Kidney capillary endothelial cell (primary cell): ENCODE data around the gene AMIGO3.
A peak's percentile ranks its signal among the peaks of the same experiment; 100 is the strongest.
"Not testable (repeated sequence)": the region's sequence is repeated elsewhere in the genome, so short reads cannot be mapped to it uniquely, and the experiment has no call there.

Source experiments
- DNase-seq: peaks from one replicate; pipeline ENCODE4 v3.0.0-alpha.2; 2018; ENCODE audit warnings: low spot score

The AMIGO3 gene

GRCh38 chr3:49719214-49719884 lies at the start of gene AMIGO3:
Gene AMIGO3 (minus strand): TSS chr3:49719684. CDS start chr3:49719465, 219 bp downstream.
- peak; percentile 82 for DNase-seq

- DNase-seq: no peak
Measured at GRCh38 chr3:49763981-49764380, 44.5 kb upstream of the AMIGO3 start.

- DNase-seq: no peak
Measured at GRCh38 chr3:49761661-49762060, 42.2 kb upstream of the AMIGO3 start.

GRCh38 chr3:49759226-49759625 lies 39.7 kb upstream of the AMIGO3 start:
- DNase-seq: no peak

- DNase-seq: no peak
Measured at GRCh38 chr3:49757197-49757596, 37.7 kb upstream of the AMIGO3 start.

GRCh38 chr3:49756036-49756435 lies 36.6 kb upstream of the AMIGO3 start:
- no peak for DNase-seq

- no peak for DNase-seq
Measured at GRCh38 chr3:49754536-49754935, 35.1 kb upstream of the AMIGO3 start.

GRCh38 chr3:49751501-49751900 lies 32.0 kb upstream of the AMIGO3 start:
- DNase-seq: no peak

- no peak for DNase-seq
Measured at GRCh38 chr3:49750056-49750455, 30.6 kb upstream of the AMIGO3 start.

GRCh38 chr3:49748874-49749273 lies 29.4 kb upstream of the AMIGO3 start:
- not testable (repeated sequence) for DNase-seq

- DNase-seq: no peak
Measured at GRCh38 chr3:49747792-49748480, 28.5 kb upstream of the AMIGO3 start.

- no peak for DNase-seq
Measured at GRCh38 chr3:49745986-49746385, 26.5 kb upstream of the AMIGO3 start.

GRCh38 chr3:49740427-49740826 lies 20.9 kb upstream of the AMIGO3 start:
- no peak for DNase-seq

- DNase-seq: no peak
Measured at GRCh38 chr3:49738067-49738713, 18.7 kb upstream of the AMIGO3 start.

- no peak for DNase-seq
Measured at GRCh38 chr3:49734752-49735151, 15.3 kb upstream of the AMIGO3 start.

GRCh38 chr3:49733551-49733950 lies 14.1 kb upstream of the AMIGO3 start:
- no peak for DNase-seq

GRCh38 chr3:49732597-49732996 lies 13.1 kb upstream of the AMIGO3 start:
- no peak for DNase-seq

GRCh38 chr3:49729966-49730609 lies 10.6 kb upstream of the AMIGO3 start:
- no peak for DNase-seq

- no peak for DNase-seq
Measured at GRCh38 chr3:49727924-49728361, 8.5 kb upstream of the AMIGO3 start.

- no peak for DNase-seq
Measured at GRCh38 chr3:49727154-49727923, 7.9 kb upstream of the AMIGO3 start.

GRCh38 chr3:49725906-49726681 lies 6.6 kb upstream of the AMIGO3 start:
- no peak for DNase-seq
